Activated T-helper 1 cell treated with anti-CD3 and anti-CD28 coated beads, Interleukin-12 subunit alpha, Interleukin-12 subunit beta, Interleukin-2, Interleukin-4 antibody, amounts not matched to agents 30 ng/mL and 10 ng/mL and 1 ng/mL, durations not matched to agents 14 hours and 24 hours and 36 hours (primary cell): Measurements from ENCODE around the gene BDNF. TPM values are rescaled to one million over a fixed set of nuclear protein-coding genes. Genes with fewer than 3 reads are reported as not detected.

Experiments used
- DNase-seq: peaks from one replicate; pipeline ENCODE4 v3.0.0; 2021; ENCODE audit warnings: low spot score
- H3K27ac Mint-ChIP-seq: one replicate; pipeline ENCODE4 v1.8.0; 2021; ENCODE audit warnings: mild to moderate bottlenecking, mixed read lengths
- H3K27me3 Mint-ChIP-seq: one replicate; pipeline ENCODE4 v1.8.0; 2022; ENCODE audit warnings: mild to moderate bottlenecking, moderate library complexity, mixed read lengths; ENCODE audit not compliant: insufficient read depth
- H3K36me3 Mint-ChIP-seq: one replicate; pipeline ENCODE4 v1.8.0; 2021; ENCODE audit warnings: low read depth, mixed read lengths
- H3K4me1 Mint-ChIP-seq: one replicate; pipeline ENCODE4 v1.8.0; 2021; ENCODE audit warnings: low read depth, mixed read lengths
- H3K4me3 Mint-ChIP-seq: one replicate; pipeline ENCODE4 v1.8.0; 2021; ENCODE audit warnings: mild to moderate bottlenecking, moderate library complexity, mixed read lengths
- H3K9me3 Mint-ChIP-seq: one replicate; pipeline ENCODE4 v1.8.0; 2021; ENCODE audit warnings: mixed read lengths
- intact Hi-C: fragments of 100-400 bp; cut with micrococcal nuclease; formaldehyde crosslinking; loops from one replicate; pipeline ENCODE4 v1.15.1; 2024
- total RNA-seq: library from RNA; stranded (reverse); gene quantifications from 2 replicates; pipeline ENCODE4 v1.2.3, GENCODE V29; 2022

BDNF gene
- total RNA-seq, 1 donor from 2014 or later: not detected

DNA sequence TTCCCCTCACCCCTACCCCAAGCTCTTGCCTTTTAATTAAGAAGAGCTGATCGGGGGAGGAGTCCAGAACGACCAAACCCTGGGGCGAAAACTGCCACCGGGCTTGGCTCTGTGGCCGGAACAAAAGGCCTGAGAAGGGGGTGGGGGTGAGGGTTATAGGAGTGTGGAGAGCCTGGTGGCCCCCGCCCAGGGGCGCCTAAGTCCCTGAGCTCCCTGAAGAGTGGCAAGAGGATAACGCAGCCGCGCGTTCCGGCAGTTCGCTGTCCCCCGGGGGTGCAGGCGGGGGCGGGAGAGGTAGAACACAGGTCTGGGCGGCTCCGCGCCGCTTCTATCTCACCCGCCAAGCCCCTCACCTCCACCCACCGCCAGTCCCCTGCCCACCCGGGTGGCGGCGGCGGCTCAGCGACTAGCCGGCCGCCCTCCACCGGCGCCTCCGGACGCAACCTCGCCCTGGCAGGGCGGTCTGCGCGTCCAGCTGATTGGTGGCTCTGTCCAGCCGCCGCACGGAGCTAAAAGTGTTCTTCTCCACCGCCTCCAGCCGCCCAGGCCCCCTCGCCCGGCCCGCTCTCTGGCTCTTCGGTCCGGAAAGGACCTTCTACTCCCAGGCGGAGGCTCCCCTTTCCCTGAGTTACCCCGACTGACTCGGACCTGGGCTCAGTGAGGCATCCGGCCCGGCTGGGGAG, 18.7 kb upstream of the BDNF start:
- no peak for DNase-seq
- no peaks in the 10 kb centered on the region for H3K4me1 Mint-ChIP-seq
- H3K9me3 Mint-ChIP-seq: peaks cover 10% of the 10 kb centered on the region
- intact Hi-C loops: no loop called here
- peaks cover 44% of the 10 kb centered on the region for H3K27me3 Mint-ChIP-seq
- no peaks in the 10 kb centered on the region for H3K36me3 Mint-ChIP-seq
- no peak overlapping the region for H3K4me3 Mint-ChIP-seq
- H3K27ac Mint-ChIP-seq: no peak overlapping the region

DNA sequence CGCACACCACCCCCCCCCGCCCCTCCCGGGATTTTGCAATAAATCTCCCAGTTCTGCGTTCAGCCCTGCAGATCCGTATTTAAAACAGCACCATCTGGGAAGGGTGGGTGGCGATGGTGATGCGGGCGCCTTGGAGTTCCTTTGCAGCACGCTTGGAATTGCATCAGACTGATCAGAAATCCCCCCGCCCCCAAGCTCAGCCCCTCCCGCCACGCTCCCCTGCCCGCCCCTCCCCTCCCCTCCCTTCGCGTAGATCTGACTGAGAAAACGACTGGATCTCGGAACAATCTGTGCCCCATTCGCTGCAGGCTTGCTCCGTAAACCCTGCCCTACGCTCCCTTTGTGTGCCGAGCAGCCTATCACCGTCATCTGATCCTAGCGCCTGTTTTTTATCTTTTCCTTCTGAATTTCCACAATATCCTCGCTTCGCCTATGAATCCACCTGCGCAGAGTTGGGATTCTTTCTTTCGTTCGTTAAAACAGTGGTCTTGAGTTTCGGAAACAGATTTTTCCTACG, 18.1 kb upstream of the BDNF start:
- no peak for DNase-seq
- H3K27me3 Mint-ChIP-seq: peaks cover 43% of the 10 kb centered on the region
- H3K4me3 Mint-ChIP-seq: no peak overlapping the region
- H3K27ac Mint-ChIP-seq: no peak overlapping the region
- H3K36me3 Mint-ChIP-seq: no peaks in the 10 kb centered on the region
- no peaks in the 10 kb centered on the region for H3K4me1 Mint-ChIP-seq
- intact Hi-C loops: no loop called here
- peaks cover 10% of the 10 kb centered on the region for H3K9me3 Mint-ChIP-seq

DNA sequence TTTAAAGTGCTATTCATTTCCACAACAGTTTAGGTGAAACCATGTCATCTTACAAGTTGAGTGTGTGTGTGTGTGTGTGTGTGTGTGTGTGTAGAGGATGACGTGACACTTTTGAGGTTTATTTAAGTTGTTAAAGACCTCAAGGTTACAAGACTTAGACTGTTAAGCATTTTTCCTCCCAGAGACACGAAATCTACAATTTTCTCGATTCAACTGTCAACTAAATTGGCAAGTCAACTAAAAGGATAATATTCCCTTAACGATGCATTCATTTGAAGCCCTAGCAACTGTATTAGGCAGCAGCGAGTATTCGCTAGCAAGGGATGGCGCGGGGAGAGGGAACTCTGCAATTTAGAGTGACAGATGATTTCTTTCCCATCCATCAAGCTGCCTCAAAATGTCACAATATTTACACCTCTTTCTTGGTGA, 17.6 kb upstream of the BDNF start:
- Mint-ChIP-seq H3K27ac (no peak overlapping the region), H3K4me1 (no peaks in the 10 kb centered on the region), H3K9me3 (peaks cover 10% of the 10 kb centered on the region), H3K27me3 (peaks cover 40% of the 10 kb centered on the region), H3K4me3 (no peak overlapping the region), H3K36me3 (no peaks in the 10 kb centered on the region)
- intact Hi-C loops: no loop called here
- DNase-seq: no peak

DNA sequence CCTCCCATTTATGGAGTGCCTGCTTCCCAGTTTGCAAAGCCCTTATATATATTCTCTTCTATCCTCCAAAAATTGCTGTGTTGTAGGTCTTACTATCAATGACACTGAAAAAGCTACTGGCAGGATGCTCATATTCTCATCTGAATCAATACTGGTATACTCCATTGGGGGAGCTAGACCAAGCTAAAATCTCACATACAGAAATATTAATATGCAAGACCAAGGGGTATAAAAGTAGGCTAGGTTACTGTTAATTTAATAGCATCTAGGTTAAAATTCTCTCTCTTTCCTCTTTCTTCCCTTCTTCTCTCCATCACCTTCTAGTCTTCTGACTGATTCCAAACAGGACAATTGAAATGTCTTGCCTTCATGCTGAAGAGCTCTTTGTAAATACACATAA, 17.1 kb upstream of the BDNF start:
- no peak overlapping the region for H3K4me3 Mint-ChIP-seq

DNA sequence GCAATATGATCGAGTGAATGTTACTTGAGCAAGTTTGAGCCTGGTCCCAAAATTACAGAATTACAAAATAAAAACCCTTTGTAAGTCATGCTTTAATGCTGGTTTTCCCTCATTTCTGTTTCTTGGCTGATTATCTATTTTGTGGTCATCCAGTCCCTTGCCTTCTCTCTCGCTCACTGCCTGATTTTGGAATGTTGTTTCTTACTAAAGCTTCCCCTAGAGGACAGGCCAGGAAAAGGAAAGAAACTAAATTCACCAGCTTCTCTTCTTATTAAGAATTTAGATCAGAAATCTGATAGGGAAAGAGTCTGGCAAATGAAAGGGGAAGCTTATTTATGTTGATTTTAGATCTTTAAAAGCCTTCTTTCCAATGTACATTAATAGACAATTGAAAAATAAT, 16.6 kb upstream of the BDNF start:
- peaks cover 10% of the 10 kb centered on the region for H3K9me3 Mint-ChIP-seq
- peaks cover 36% of the 10 kb centered on the region for H3K27me3 Mint-ChIP-seq
- H3K36me3 Mint-ChIP-seq: no peaks in the 10 kb centered on the region
- no peaks in the 10 kb centered on the region for H3K4me1 Mint-ChIP-seq
- H3K4me3 Mint-ChIP-seq: no peak overlapping the region
- no peak overlapping the region for H3K27ac Mint-ChIP-seq
- DNase-seq: no peak
- intact Hi-C loops: no loop called here

More for the DNA sequence above, 17.1 kb upstream of the BDNF start:
- intact Hi-C loops: no loop called here
- DNase-seq: no peak
- Mint-ChIP-seq H3K9me3 (peaks cover 10% of the 10 kb centered on the region), H3K27me3 (peaks cover 40% of the 10 kb centered on the region), H3K36me3 (no peaks in the 10 kb centered on the region), H3K4me1 (no peaks in the 10 kb centered on the region), H3K27ac (no peak overlapping the region)

DNA sequence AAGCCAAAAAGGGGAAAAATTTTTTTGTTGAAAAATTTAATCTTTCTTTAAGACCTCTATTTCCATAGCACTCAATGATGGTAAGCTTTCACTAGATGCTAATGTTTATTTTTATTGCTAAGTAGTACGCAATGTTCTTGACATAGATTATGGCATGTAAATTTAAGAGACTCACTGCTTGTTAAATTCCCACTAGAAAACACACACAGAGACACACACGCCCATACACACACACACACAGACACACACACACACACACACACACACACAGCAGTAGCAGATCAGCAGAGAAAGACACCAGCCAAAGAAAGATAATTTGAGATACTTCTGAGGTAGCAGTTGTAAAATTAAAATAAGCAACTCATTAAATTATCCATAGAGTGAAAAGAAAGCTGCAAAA, 16.0 kb upstream of the BDNF start:
- H3K4me3 Mint-ChIP-seq: no peak overlapping the region
- H3K9me3 Mint-ChIP-seq: peaks cover 8% of the 10 kb centered on the region
- H3K4me1 Mint-ChIP-seq: no peaks in the 10 kb centered on the region
- intact Hi-C loops: no loop called here
- H3K27ac Mint-ChIP-seq: no peak overlapping the region
- peaks cover 30% of the 10 kb centered on the region for H3K27me3 Mint-ChIP-seq
- no peaks in the 10 kb centered on the region for H3K36me3 Mint-ChIP-seq
- DNase-seq: no peak

DNA sequence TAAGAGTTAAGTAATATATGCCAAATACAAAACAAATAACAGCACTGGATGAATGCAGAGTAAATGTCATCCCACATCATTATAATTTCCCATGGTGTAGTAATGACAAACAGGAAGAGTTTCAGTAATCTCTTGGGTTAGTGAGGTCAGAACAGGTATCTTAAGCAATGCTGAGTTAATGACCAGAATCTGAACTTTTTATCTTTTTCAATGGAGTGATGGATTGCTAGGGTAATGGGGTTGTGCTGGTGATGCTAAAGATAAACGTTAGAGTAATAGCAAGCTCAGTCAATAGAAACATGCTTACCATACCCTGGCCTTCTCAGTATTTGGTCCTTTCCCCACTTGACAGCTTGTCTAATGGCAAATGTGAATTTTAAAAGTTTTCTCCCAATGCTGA, 11.5 kb upstream of the BDNF start:
- H3K4me3 Mint-ChIP-seq: no peak overlapping the region
- no peak overlapping the region for H3K27ac Mint-ChIP-seq
- H3K36me3 Mint-ChIP-seq: no peaks in the 10 kb centered on the region
- intact Hi-C loops: no loop called here
- no peak for DNase-seq
- H3K4me1 Mint-ChIP-seq: no peaks in the 10 kb centered on the region
- no peaks in the 10 kb centered on the region for H3K9me3 Mint-ChIP-seq
- peaks cover 5% of the 10 kb centered on the region for H3K27me3 Mint-ChIP-seq

DNA sequence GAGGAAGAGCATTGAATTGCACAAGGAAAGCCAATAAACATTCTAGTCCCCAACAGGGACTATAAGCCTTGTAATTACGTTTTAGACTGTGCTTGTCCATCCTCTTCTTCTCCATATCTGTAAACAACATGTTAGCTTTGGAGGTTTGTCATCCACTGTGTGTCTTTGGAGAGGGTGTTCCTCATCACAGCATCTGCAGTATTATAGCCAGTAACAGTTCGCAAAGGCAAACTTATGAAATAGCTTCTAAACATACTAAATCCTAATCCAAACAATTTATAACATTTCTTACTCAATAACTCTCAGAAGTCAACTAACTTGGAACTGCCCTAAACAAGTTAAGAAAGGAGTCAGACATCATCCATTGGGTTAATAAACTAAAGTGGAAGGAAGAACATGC, 10.3 kb upstream of the BDNF start:
- H3K9me3 Mint-ChIP-seq: no peaks in the 10 kb centered on the region
- intact Hi-C loops: no loop called here
- no peak overlapping the region for H3K27ac Mint-ChIP-seq
- H3K36me3 Mint-ChIP-seq: no peaks in the 10 kb centered on the region
- peaks cover 6% of the 10 kb centered on the region for H3K27me3 Mint-ChIP-seq
- no peaks in the 10 kb centered on the region for H3K4me1 Mint-ChIP-seq
- no peak for DNase-seq
- no peak overlapping the region for H3K4me3 Mint-ChIP-seq

DNA sequence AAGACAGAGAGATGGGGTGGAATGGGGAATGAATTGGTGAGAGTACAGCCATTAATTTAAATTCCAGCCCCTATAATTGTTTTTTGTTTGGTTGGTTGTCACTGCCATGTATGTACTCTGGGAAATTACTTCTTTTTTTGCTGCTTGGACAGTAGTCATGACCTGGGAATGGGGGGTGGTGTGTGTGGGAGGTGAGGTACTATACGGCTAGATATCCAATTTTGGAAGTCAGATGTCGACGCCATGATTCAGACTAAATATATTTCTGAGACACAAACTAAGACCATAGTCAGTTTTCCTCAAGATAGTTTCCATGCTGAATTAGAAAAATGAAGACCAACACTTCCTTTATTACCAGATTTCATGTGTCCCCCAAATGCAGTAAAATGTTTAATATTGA, 7.4 kb upstream of the BDNF start:
- Mint-ChIP-seq H3K4me3 (no peak overlapping the region), H3K27ac (no peak overlapping the region), H3K36me3 (no peaks in the 10 kb centered on the region), H3K4me1 (no peaks in the 10 kb centered on the region), H3K9me3 (no peaks in the 10 kb centered on the region), H3K27me3 (peaks cover 28% of the 10 kb centered on the region)
- intact Hi-C loops: no loop called here
- DNase-seq: no peak

DNA sequence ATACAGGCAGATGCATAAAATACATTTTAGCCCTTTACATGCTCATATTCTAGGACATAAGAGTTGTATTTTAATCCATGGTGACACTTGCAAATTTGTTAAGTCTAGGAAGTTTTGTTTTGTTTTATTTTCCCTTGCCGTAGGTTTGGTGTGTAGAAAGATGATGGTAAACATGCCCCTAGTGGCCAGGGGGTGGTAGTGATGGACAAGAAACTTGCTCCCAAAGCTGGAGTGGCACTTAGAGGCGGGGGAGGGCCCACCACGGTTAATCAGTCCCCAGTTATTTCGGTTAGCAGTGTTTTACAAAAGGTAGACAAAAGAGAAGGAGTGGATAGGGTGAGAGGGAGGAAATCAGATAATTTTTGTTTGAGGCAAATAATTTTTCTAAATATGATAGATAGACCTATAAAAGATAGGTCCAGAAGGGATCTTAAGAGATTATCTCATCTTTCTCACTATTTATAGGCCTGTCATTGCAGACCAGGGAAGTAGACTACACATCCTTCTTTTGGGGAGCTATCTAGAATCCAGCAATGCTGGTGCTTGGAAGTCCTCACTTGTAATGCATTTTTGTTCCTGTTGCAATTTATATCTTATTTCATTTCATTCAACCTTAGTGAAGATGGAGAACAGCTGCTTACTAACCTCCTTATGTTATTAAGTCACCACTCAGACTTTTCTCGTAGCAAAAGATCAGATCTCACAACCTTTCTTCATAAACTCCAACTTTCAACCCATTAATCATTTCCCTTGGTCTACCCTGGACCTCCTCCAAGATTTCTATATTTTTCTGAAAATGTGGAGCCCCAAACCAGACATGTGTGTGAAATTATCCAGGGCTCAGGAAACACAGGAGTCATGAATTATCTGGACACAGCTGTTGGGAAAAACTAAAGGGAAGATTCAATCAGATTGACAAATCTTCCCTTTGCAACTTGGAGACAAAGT, 5.9 kb upstream of the BDNF start:
- intact Hi-C loops: no loop called here
- Mint-ChIP-seq H3K4me1 (peaks cover 7% of the 10 kb centered on the region), H3K9me3 (no peaks in the 10 kb centered on the region), H3K4me3 (no peak overlapping the region), H3K36me3 (no peaks in the 10 kb centered on the region), H3K27me3 (peaks cover 43% of the 10 kb centered on the region), H3K27ac (no peak overlapping the region)
- no peak for DNase-seq

DNA sequence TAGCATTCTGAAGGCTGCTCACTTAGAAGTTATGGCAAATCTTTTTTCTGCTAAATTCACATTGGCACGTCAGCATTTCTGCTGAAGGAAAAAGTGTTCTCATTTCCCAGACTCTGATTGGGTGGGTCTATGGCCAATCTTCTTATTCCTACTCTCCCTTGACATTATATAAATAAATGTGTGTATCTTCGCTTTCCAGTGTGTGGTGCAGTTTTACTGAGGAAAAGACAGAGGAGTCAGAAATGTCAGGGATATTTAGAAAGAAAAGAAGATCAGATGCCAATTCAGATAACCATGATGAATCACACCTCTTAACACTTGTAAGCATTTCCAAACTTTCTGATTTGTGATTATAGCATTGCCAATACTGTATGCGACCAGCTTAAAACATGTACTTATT, 3.2 kb upstream of the BDNF start:
- Mint-ChIP-seq H3K36me3 (no peaks in the 10 kb centered on the region), H3K27me3 (peaks cover 64% of the 10 kb centered on the region), H3K9me3 (no peaks in the 10 kb centered on the region), H3K4me1 (peaks cover 22% of the 10 kb centered on the region), H3K27ac (no peak overlapping the region), H3K4me3 (no peak overlapping the region)
- no peak for DNase-seq
- intact Hi-C loops: no loop called here

DNA sequence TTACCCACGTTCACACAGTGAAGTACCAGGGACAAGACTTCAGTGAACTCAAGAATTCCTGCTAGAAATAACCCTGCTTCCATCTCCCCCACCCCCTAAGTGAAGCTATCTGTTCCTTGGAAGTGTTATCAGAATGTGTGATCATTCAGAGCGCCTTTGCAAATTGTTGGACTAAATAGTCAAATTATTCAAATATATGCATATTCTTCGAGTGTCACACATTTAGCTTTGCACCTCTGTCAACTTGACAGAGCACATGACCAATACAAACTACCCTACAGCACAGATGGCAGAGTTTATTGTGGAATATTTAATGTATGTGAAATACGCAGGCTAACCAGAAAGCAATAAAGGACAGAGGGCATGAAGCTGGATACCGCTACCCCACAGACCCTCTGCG, 2.6 kb upstream of the BDNF start:
- H3K36me3 Mint-ChIP-seq: no peaks in the 10 kb centered on the region
- peaks cover 65% of the 10 kb centered on the region for H3K27me3 Mint-ChIP-seq
- H3K4me3 Mint-ChIP-seq: no peak overlapping the region
- DNase-seq: no peak
- intact Hi-C loops: no loop called here
- no peak overlapping the region for H3K27ac Mint-ChIP-seq
- peaks cover 23% of the 10 kb centered on the region for H3K4me1 Mint-ChIP-seq
- H3K9me3 Mint-ChIP-seq: no peaks in the 10 kb centered on the region
